Ishikawa (cell line): ENCODE results near the gene MRPL40.

Experiments
- CEBPB ChIP-seq: IDR thresholded peaks from 2 replicates; pipeline ENCODE4 v1.6.1; 2012
- CREB1 ChIP-seq: IDR thresholded peaks from 2 replicates; pipeline ENCODE4 v1.6.1; 2012; ENCODE audit warnings: low read depth
- EGR1 ChIP-seq: IDR thresholded peaks from 2 replicates; pipeline ENCODE4 v1.6.1; 2012
- EP300 ChIP-seq: IDR thresholded peaks from 2 replicates; pipeline ENCODE4 v1.6.1; 2012; ENCODE audit warnings: borderline replicate concordance
- FOXM1 ChIP-seq: IDR thresholded peaks from 2 replicates; pipeline ENCODE4 v1.6.1; 2012; ENCODE audit warnings: low read depth, borderline replicate concordance
- NFIC ChIP-seq: IDR thresholded peaks from 2 replicates; pipeline ENCODE4 v1.6.1; 2012
- RAD21 ChIP-seq: IDR thresholded peaks from 2 replicates; pipeline ENCODE4 v1.6.1; 2012; ENCODE audit warnings: low read depth
- REST ChIP-seq: IDR thresholded peaks from 2 replicates; pipeline ENCODE4 v1.6.1; 2012; ENCODE audit warnings: low read depth, mild to moderate bottlenecking
- TAF1 ChIP-seq: IDR thresholded peaks from 2 replicates; pipeline ENCODE4 v1.6.1; 2012; ENCODE audit warnings: low read depth, mild to moderate bottlenecking
- TCF12 ChIP-seq: IDR thresholded peaks from 2 replicates; pipeline ENCODE4 v1.6.1; 2012; ENCODE audit warnings: low read depth
- TEAD4 ChIP-seq: IDR thresholded peaks from 2 replicates; pipeline ENCODE4 v1.6.1; 2012
- YY1 ChIP-seq: IDR thresholded peaks from 2 replicates; pipeline ENCODE4 v1.6.1; 2012; ENCODE audit warnings: low read depth
- ZBTB7A ChIP-seq: IDR thresholded peaks from 2 replicates; pipeline ENCODE4 v1.6.1; 2012; ENCODE audit warnings: low read depth
- TF ChIP-seq, protein P1 (sequence below): IDR thresholded peaks from 2 replicates; pipeline ENCODE4 v1.6.1; 2012
- TF ChIP-seq, protein P2 (sequence below): IDR thresholded peaks from 2 replicates; pipeline ENCODE4 v1.6.1; 2012

Gene MRPL40

GRCh38 chr22:19432133-19432851 lies at the start of gene MRPL40:
TSS of gene MRPL40 (plus strand) at chr22:19432545. CDS start at chr22:19432555, 10 bp downstream.
- TF ChIP-seq CEBPB (0 out of 2 replicates have a peak, but pooled peaks have one; percentile 12), ZBTB7A (peak; percentile 47; the same call in 1 of the 2 replicates), TCF12 (peak; percentile 66), CREB1 (peak; percentile 50; the same call in 1 of the 2 replicates), EGR1 (peak; percentile 88), NFIC (no peak), TEAD4 (peak; percentile 24; the same call in 1 of the 2 replicates), RAD21 (peak; percentile 11; the same call in 1 of the 2 replicates), FOXM1 (no peak), YY1 (peak; percentile 92), TAF1 (peak; percentile 79), REST (no peak), EP300 (no peak)
- TF ChIP-seq, protein P1, sequence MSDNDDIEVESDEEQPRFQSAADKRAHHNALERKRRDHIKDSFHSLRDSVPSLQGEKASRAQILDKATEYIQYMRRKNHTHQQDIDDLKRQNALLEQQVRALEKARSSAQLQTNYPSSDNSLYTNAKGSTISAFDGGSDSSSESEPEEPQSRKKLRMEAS = peak; percentile 91
- TF ChIP-seq, protein P2, sequence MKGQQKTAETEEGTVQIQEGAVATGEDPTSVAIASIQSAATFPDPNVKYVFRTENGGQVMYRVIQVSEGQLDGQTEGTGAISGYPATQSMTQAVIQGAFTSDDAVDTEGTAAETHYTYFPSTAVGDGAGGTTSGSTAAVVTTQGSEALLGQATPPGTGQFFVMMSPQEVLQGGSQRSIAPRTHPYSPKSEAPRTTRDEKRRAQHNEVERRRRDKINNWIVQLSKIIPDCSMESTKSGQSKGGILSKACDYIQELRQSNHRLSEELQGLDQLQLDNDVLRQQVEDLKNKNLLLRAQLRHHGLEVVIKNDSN = peak; percentile 75

DNA sequence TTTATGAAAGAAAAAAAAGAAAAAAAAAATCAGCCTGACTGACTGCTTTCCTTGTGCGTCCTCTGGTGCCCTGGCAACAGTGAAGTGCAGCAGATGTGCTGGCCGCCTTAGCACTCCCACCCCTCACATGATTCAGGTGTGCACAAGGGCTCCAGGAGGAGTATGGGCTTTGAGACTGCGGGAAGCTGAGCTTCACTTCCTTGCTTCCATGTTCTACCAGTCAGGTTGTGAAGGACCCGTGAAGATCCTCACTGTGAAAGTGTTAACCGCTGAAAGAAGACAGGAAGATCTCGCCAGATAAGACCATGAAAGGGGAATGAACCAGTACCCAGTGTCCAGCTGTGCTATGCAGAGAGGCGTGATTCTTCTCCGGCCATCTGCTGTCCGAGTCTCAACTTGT lies 49.1 kb upstream of the MRPL40 start:
- TF ChIP-seq NFIC (no peak), EP300 (no peak), CEBPB (no peak), FOXM1 (no peak), ZBTB7A (no peak), YY1 (no peak), TCF12 (no peak), CREB1 (no peak), RAD21 (no peak), TEAD4 (no peak), TAF1 (no peak), EGR1 (no peak), REST (no peak)
- TF ChIP-seq, protein P2 = no peak
- TF ChIP-seq, protein P1 = no peak

DNA sequence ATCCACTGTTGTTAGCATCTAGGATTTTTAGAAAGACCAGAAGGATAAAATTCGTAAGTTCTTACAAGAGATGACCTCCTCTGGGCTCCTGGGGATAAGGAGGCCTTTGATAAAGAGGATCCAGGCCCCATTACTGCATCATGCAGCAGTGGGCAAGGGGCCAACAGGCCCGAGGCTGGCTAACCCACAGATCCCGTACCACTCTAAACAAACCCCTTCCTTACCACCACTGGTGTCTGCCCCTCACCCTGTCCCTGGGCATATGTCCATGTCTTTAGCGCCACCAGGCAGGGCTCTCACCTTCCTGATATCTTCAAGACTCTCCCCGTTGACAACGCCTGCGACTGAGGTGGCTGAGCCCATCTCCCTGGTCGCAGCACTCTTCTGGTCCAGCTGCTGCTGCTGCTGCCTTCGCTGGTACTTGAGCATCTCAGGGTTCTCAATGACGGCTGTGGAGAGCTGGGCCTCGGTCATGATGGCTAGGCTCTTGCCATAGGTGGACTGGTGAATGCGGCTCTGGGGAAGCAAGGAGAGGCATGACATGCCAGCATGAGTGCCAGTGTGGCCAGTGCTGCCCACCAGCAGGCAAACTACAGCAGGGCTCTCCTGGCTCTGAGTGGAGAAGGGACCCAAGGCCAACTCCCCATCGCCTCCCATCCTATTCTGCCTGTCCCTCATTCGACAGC lies 47.0 kb upstream of the MRPL40 start:
- TF ChIP-seq, protein P2 = no peak
- TF ChIP-seq TCF12 (no peak), NFIC (no peak), CEBPB (no peak), CREB1 (no peak), YY1 (no peak), FOXM1 (no peak), TAF1 (no peak), EGR1 (no peak), TEAD4 (no peak)
- TF ChIP-seq, protein P1 = no peak

GRCh38 chr22:19386248-19386647 lies 46.1 kb upstream of the MRPL40 start:
- TF ChIP-seq FOXM1 (no peak), REST (no peak), TAF1 (no peak), CREB1 (no peak), EGR1 (no peak), YY1 (no peak), TEAD4 (no peak), NFIC (no peak), TCF12 (no peak), ZBTB7A (no peak)
- TF ChIP-seq, protein P1 = no peak
- TF ChIP-seq, protein P2 = no peak
